A204.1 (cell line): Measurements from ENCODE around the gene GPBP1L1.
A peak's percentile ranks its signal among the peaks of the same experiment; 100 is the strongest.
"Not testable (repeated sequence)": the region's sequence is repeated elsewhere in the genome, so short reads cannot be mapped to it uniquely, and the experiment has no call there.

ENCODE experiments used
- FAIRE-seq: peaks from 2 replicates; lab custom pipeline; 2012; peaks lifted over from hg19 to GRCh38; lab: Jason Lieb, UNC

GPBP1L1 gene, protein sequence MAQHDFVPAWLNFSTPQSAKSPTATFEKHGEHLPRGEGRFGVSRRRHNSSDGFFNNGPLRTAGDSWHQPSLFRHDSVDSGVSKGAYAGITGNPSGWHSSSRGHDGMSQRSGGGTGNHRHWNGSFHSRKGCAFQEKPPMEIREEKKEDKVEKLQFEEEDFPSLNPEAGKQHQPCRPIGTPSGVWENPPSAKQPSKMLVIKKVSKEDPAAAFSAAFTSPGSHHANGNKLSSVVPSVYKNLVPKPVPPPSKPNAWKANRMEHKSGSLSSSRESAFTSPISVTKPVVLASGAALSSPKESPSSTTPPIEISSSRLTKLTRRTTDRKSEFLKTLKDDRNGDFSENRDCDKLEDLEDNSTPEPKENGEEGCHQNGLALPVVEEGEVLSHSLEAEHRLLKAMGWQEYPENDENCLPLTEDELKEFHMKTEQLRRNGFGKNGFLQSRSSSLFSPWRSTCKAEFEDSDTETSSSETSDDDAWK

DNA sequence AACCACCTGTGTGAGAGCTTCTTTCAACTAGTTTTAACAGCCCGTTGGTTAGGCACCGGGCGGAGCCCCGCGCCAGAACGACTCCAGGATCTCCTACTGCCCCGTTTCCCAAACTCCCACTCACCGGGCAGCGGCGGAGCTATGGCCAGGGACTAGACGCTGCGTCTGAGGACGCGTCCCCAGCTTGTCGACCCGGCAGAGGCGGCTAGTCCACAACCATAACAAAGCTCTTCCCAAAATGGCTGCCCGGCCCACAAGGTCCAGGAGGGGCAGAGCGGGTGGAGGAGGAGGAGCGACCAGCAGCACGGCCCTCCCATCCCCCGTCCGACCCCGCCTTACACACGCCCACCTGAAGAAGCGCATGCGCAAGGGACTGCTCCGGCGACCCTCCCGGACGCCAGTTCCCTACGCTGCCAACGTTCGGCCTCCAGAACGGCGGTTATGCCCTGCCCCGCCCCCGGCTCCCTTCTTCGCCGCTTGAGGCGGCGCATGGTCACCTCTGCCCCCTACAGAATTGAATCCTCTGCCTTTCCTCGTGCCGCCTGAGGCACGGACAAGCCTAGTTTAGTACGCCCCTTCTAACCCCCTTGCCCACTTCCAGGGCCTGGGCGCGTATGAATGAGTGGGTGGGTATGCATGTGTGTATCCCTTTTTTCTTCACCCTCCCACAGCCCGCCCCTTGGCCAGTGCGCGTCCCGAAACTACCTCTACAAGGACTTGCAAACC, at the start of gene GPBP1L1:
Gene GPBP1L1 (minus strand): TSS at position 246 of the 726 bp plus-strand sequence. CDS start 27,446 bp downstream, outside the sequence.
- FAIRE-seq: peak; percentile 6

DNA sequence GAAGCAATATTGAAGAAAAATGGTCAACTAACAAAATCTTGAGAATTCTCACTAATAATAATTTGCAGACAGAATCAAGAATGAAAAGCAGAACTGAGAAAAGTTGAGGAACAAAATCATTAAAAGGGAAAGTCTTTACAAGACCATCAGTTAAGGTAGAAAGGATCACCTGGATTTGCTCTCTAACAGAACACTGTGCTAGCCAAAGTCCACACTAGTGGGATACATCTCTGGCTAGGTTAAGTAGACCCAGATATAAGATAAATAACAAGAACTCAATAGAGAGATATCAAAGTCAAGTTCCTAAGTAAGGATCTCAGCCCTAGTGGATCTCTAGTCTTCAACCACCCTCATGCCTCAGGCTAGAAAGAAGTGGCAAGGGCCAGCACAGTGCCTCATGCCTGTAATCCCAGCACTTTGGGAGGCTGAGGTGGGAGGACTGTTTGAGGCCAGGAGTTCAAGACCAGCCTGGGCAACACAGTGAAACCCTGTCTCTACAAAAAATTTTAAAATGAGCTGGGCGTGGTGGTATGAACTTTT, 44.5 kb upstream of the GPBP1L1 start:
- FAIRE-seq: no peak

DNA sequence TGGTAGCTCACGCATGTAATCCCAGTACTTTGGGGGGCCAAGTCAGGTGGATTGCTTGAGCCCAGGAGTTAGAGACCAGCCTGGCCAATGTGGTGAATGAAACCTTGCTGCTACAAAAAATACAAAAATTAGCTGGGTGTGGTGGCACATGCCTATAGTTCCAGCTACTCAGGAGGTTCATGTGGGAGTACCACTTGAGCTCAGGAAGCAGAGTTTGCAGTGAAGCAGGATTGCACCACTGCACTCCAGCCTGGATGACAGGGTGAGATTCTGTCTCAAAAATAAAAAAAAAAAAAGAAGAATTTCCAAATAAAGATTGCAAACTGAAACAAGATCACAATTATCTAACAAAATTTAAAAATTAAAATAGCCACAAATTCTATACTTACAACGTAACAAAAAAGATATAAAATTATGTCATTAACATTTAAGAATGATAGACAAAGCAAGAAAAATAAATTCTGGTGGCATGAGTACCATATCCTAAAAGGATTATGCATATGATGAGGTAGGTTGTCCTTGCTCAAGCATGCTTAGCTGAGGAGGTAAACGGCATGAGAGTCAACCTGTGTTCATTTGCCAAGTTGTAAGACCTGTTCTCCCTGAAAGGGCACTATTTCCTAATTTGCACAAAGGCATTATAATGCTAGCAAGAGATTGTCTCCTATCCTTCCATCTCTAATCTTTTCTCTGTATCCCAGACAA, 43.9 kb upstream of the GPBP1L1 start:
- no peak for FAIRE-seq

DNA sequence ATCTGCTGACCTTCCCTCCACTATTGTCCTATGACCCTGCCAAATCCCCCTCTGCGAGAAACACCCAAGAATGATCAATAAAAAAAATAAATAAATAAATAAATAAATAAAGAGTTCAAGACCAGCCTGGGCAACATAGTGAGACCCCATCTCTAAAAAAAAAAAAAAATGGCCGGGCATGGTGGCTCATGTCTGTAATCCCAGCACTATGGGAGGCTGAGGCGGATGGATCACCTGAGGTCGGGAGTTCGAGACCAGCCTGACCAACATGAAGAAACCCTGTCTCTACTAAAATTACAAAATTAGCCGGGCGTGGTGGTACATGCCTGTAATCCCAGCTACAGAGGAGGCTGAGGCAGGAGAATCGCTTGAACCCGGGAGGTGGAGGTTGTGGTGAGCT, 39.7 kb upstream of the GPBP1L1 start:
- not testable (repeated sequence) for FAIRE-seq

DNA sequence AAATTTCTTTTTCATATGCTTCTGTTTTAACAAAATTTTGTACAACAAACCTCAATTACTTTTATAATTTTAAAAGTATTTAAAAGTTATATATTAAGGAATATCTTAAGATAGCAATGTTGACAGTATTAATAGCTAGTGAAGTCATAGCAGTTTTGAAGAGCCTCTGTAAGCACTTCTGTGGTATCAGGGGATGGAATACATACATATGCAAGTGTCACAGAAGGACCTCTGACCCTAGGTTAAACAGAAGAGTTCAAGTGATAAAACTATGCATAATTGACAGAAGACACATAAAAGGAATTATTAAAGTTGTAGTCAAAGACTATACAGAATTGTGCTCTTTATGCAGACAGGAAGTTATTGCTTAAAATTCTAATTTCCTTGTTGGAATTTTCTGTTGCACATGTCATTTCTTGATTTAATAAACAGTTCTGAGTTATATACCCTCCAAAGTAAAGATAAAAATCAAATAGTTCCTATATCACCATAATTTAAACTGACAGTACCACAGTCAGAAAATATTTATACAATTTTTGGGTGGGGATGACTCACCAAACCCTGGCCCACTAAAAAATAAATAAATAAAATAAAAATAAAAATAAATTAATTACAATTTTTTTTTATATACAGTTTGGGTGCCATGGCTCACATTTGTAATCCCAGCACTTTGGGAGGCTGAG, 37.1 kb upstream of the GPBP1L1 start:
- no peak for FAIRE-seq

DNA sequence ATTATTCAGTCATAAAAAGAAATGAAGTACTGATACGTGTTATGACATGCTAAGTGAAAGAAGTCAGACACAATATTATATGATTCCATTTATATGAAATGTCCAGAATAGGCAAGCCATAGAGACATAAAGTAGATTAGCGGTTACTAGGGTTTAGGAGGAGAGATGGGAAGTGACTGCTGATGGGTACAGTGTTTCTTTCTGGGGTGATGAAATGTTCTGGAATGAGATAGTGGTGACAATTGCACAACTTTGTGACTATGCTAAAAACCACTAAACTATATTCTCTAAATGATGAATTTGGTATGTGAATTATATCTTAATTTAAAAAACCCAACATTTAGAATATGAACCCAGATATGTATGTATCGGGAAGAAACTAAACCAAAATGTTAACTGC, 36.5 kb upstream of the GPBP1L1 start:
- FAIRE-seq: no peak

DNA sequence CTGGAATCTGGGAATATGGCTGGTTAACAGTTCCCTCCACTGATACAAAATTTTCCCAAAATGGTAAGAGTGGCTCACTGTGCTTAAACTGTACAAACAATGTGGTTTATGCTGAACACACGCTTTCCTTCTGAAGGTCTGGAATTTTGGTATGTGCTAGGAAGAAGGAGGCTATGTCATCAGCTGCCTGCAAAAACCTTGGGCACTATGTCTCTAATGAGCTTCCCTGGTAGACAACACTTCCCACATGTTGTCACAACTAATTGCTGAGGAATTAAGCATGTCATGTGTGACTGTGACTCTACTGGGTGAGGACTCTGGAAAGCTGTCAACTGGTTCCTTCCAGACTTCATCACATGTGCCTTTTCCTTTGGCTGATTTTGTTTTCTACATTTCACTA, 34.9 kb upstream of the GPBP1L1 start:
- no peak for FAIRE-seq

DNA sequence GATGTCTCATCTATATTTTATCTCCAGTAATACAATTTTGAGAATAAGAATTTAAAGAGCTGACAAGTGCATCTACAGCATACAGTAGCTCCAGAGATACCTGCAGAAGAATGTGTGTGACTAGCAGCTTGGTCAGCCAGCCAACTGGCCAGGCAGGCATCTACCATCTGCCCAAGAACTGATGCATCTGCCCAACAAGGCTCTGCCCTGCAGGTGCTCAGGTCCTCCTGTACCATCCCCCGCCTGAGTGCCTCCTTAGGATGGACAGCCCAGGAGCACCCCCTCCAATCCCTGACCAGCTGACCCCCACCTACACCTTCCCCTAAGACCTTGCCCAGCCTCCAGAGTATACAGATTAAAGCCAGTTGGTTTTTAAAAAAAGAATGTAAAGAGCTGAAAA, 32.0 kb upstream of the GPBP1L1 start:
- no peak for FAIRE-seq

DNA sequence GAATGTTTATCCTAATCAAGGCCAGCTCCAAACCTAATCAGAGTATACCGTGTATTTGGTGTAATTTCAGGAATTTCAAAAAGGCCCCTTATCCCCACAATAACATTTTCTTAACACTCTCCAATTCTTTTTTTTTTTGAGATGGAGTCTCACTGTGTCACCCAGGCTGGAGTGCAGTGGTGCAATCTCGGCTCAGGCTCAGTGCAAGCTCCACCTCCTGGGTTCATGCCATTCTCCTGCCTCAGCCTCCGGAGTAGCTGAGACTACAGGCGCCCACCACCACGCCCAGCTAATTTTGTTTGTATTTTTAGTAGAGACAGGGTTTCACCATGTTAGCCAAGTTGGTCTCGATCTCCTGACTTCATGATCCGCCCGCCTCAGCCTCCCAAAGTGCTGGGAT, 31.1 kb upstream of the GPBP1L1 start:
- not testable (repeated sequence) for FAIRE-seq

DNA sequence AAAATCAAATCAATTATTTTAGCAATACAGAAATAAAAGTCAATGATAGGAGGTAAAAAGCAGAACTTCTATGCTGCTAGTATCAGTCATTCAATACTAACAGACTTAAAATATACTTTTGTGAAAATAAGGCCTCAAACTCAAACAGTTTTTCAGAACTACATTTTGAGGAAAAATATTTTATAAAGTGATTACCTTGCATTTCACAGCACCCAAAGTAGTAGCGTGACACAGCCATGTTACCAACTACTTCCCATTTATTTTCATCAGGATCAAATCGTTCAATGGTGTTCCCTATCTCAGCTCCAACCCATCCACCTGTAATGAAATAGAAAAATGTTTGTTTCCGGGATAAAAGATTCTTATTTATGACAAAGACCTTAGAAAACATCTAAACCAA, 30.4 kb upstream of the GPBP1L1 start:
- FAIRE-seq: no peak

DNA sequence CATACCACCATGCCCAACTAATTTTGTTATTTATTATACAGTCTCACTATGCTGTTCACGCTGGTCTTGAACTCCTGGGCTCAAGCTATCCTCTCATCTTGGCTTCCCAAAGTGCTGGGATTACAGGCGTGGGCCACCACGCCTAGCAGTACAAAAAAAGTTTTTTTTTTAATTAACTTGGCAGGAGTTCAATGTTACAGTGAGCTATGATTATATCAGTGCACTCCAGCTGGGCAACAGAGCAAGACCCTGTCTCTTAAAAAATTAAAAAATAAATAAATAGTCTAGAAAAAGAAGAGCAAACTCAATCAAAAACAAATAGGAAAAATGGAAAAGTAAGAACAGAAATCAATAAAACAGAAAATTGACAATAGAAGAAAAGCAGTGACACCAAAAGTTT, 27.4 kb upstream of the GPBP1L1 start:
- no peak for FAIRE-seq

DNA sequence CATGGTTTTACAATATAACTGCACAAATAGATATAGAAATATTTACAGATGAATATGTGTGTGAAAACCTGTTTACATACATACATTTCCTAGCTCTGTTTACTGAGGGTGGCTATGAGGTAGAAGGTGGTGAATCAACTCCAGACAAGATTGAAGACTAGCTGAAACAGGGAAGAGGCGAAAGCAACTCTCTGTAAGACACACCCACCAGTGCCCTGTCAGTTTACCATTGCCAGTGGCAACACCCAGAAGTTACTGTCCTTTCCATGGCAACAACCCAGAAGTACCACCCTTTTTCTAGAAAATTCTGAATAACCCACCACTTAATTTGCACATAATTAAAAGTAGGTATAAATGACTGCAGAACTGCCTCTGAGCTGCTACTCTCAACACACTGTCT, 18.3 kb upstream of the GPBP1L1 start:
- no peak for FAIRE-seq

DNA sequence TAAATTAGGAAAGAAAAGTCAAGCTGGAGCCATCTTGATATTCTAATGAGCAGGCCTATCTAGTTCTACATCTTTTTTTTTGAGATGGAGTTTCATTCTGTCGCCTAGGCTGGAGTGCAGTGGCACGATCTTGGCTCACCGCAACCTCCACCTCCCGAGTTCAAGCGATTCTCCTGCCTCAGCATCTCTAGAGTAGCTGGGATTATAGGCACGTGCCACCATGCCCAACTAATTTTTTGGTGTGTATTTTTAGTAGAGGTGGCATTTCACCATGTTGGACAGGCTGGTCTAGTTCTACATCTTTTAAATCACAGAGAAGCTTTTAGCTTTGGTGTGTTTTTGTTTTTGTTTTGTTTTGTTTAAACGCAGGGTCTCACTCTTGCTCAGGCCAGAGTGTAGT, 8.5 kb upstream of the GPBP1L1 start:
- FAIRE-seq: no peak

DNA sequence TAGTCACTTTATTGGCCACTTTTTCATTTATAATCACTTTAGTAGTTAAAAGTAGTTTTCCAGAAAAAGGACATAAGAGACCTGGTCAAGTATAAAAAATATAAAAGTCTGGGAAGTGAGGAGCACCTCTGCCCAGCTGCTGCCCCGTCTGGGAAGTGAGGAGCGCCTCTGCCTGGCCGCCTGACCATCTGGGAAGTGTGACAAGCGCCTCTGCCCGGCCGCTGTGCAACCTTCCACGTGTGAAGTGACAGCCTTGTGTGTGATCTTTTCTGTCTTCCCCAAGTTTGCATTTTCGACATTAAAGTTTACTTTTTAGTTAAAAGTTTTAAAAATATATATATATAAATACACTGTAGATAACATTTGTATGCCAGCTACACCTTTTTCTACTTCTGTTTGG, 7.5 kb upstream of the GPBP1L1 start:
- not testable (repeated sequence) for FAIRE-seq

DNA sequence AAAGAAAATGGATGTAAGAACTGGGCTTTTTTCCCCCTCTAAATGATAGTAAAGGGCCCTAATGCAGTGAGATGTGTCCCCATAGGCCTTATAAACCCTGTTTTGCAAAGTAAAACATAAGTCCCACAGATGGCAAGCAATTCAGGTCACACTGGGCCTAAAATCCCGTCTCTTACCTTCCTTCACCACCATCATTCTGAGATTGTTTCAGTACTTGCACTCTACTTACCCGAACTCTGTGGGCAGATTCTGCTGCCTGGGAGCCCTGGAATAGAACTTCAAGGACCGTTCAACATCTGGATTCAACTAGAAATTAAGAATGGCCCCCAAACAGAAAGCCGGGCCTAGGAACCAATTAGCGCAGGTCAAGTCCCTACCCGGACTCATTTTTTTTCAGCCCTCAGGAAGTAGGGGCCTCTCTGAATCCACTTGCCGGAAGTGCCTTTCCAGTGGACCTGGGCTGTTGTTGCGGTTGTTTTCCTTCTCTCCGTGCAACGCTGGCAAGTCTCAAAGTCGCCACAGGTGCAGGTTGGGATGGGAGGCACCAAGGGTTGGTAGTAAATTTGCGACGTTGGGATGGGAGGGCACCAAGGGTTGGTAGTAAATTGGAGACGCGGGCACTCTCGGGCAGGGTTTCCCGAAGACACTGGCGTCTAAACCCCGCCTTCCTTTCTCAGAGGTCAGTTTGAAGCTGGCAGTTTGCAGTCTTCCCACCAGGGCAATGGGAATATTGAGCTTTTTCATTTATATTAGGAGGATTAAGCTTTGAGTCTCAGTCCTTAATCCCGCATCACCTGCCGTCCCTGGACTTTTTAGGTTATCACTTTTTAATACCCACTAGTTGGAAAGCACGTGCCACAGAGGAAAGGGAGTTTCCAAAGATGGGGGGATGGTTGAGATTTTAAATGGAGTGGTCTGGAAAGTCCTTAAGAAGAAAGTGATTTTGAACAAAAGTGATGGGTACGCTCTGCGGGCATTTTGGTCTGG, 1.7 kb upstream of the GPBP1L1 start, which contains the start of gene TMEM69:
Gene TMEM69 (plus strand): TSS at position 428 of the 987 bp plus-strand sequence. CDS start 2,888 bp downstream, outside the sequence.
- no peak for FAIRE-seq

DNA sequence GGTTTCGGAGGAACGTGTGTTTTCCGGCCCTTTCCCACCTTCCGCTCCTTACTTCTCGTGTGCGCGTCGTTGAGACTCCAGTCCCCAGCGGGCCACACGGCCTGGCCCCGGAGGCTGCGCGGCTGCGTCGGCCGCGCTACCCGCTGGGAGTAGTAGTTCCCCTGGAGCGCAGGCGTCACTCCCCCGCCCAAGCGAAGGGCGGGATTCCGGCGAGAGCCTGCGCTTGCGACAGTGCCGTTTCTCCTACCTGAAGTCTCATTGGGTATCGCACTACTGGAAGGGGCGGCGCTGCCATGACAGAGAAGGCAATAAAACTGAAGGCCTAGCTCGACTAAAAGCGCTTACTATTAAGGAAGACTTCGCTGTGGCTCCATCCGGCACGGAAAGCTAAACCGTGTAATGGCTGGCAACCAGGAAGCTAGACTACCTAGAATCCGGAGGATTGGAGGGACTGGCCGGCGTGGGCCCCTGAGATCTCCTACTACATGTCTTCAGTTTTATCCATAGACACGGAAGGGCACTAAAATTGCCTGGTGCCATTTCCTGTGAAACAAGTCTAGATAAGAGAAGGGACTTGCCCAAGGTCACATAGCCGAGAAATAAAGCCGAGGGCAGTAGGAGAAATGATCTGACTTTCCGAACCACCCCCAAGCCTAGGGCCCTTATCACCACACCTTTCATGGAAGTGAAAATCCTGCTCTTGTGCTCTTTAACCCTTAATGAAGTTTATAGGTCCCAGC, 851 bp upstream of the GPBP1L1 start:
- FAIRE-seq: peak; percentile 92

DNA sequence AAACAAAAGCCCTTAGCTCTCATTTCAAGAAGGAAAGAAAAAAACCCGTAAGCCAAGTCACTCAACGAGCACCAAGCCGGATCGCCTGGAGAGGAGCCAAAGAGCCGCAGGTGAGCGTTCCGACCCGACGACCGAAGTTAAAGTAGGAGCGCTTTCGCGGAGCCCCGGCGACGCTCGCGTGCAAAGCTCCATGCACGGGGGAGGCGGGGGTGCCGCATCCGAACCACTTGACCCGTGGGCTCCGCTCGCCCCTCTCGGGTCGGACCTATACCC, 382 bp downstream of the GPBP1L1 start:
- FAIRE-seq: no peak

DNA sequence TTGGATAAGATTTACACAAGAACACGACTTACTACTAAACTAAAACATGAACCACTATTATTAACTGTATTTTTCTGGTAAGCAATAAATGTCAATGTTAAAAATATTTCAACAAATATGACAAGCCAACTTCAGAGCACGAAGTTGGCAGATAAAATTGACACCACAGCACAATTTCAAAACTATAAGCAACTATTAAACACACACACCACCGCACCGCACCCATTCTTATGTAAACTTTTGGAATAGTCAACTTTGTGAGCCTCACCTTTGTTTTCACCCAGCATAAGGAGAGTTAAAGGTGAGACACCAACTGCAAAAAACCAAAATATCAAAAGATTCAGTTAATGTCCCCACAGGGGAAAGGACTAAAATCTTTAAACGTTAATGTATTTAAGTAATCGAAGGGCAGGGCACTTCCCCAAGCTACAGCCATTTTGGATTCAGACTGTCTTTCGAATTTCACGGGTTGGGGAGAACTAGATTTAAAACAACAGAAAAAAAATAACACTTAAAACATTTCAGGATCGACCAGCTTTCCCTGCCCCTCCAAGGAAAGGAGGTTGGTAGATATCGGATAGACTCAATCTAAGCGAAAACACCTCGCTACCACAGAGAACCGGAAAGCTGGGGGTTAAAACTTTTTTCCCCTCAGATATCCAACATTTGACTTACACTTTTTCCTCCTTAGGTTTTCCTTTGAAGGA, 872 bp downstream of the GPBP1L1 start:
- FAIRE-seq: no peak

DNA sequence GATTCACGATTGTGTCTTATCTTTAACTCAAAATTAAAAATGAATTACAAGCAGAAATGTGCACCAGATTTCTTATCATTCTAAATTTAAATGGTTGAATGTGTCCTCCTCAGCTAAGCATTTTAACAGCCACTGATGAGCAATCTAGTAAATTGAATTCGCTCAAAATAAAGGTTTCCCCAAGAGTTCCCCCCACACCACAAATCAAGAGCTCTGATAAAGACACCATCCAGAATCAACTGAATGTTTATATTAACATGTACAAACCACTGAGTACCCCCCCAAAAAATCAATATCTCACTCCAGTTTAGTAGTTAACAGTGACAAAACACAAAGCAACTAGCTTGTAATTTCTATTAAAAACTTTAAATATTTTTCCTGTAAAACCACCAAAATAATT, 1.9 kb downstream of the GPBP1L1 start:
- no peak for FAIRE-seq

DNA sequence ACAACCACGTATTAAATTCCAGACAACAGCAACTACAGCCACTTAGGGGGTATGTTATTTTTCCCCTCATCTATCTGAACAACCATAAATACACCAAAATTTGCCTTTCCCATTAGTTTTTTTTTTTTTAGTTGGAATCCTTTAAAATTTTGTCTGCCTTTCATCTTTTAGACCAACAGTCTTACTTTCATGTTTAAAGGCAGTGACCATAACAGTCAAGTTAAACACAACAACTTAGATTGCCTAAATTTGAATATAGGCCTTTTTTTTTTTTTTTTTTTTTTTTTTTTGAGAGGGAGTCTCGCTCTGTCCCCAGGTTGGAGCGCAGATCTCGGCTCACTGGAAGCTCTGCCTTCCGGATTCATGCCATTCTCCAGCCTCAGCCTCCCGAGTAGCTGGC, 3.4 kb downstream of the GPBP1L1 start:
- FAIRE-seq: no peak
